Astrocyte (in vitro differentiated cells and primary cell): ENCODE measurements around the gene RCOR3.

Experiments
- CTCF ChIP-seq: IDR thresholded peaks from 2 replicates; pipeline ENCODE4 v1.5.1; 2011; ENCODE audit warnings: low read depth, mild to moderate bottlenecking, inconsistent platforms, low read length, moderate library complexity; ENCODE audit not compliant: insufficient read depth
- EZH2 ChIP-seq: IDR thresholded peaks from 2 replicates; pipeline ENCODE4 v1.6.1; 2012; ENCODE audit warnings: mild to moderate bottlenecking, low read length, inconsistent platforms; ENCODE audit not compliant: insufficient read depth

DNA sequence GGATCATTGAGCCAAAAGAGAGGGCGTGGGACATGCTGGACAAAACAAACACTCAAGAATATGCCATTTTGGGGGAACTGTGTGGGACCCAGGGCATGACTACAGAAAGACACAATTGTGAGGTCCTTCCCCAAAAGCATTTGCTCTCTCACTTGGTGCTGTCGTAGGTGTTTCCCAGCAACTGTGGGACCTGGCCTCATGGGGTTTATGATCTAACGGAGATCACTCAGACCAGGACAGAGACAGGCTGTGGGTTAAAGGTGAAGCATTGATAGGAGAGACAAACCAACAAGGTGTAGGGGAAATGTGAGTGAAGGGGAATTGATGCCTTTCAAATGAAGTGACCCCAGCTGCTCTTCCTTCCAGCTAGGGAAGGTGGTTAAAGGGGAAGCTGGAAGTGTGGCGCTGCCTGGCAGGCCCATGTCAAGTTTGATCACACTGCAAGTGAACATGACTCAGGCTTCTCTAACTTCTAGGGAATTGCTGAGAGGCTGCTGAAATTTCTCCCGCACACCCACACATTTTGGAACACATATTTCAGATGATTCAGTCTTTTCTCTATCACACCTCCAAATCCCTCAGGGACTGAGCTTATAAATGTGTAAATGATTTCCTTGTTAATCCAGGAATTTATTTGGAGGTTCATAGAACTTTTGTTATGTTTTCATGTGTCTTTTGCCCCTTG is 97.7 kb downstream of the RCOR3 start:
- TF ChIP-seq CTCF = no peak
- TF ChIP-seq EZH2 = no peak
